NCI-H1930 (cell line): Measurements from ENCODE around the gene FRMD5.
A peak's percentile ranks its signal among the peaks of the same experiment; 100 is the strongest.

Source experiments
- DNase-seq, 2 experiments: peaks; one replicate each; lab custom pipeline; 2025; lab: John Stamatoyannopoulos, UW

The FRMD5 gene

DNA sequence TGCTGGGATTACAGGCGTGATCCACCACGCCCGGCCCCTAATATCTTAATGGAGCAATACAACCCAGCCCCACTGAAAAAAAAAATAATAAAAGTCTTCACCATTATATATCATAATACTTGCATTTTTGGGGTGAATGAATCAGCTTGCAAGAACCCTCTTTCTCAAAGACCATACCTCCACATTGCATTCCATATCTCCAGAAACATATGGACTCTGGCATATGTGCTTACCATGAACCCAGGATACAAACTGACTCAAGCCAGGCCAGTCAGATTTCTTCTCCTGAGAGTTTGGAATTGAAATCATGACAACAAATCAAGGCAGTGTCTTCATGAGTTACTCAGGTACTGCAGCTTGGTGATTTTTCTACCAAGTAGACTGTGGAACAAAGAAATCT lies 101.2 kb downstream of the FRMD5 start:
- no peak for DNase-seq

GRCh38 chr15:44092221-44092620 lies 102.8 kb downstream of the FRMD5 start:
- no peak for DNase-seq

GRCh38 chr15:44087578-44088465 lies 107.2 kb downstream of the FRMD5 start:
- DNase-seq, result no peak

GRCh38 chr15:44084770-44085169 lies 110.3 kb downstream of the FRMD5 start:
- DNase-seq, result no peak

- no peak for DNase-seq
Observed at GRCh38 chr15:44084171-44084570, 110.9 kb downstream of the FRMD5 start.

- DNase-seq, result peak in 1 of 2 experiments; percentile 35
Observed at GRCh38 chr15:44082558-44083157, 112.4 kb downstream of the FRMD5 start.

DNA sequence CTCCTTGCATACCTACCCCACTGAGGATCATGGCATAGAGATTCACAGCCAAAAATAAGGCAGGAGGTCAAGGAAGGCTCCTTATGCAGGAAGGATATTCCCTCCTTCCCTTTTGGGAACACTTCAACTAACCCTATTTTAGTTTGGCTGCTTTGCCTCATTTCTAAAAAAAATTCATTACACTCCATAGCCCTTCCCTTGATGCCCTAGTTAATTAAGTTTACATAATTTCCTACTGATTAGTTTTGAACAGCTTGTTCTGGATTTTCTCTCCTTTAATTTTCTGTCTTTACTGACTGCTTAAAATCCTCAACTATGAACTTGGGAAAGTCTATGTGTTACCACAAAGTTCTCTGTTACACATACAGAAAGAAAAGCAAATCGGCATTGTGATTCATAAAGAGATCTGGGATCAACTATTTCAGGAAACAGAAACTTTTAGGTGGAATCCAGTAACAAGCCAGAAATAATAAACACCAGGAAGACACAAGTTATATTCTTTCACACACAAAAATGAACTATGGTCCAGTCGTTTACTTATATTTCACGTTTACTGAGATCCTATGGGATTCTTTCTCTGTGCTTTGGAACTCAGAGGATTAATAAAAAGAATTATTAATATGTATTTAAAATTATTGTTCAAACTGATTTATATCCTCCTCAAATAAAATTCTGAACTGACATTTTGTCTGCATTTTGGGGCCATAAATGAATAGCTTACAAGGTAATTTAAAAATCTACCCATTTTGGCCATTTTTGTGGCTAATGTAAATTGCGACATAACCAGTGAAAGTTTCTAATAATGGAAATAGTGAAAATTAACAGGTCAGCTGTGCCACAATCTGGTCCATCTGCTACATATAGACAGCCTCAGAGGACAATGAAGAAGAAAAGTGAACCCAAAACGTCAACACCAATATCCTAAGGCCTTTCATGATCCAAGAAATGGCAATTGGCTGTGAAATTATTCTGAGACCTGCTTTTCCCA lies 113.8 kb downstream of the FRMD5 start:
- no peak for DNase-seq

DNA sequence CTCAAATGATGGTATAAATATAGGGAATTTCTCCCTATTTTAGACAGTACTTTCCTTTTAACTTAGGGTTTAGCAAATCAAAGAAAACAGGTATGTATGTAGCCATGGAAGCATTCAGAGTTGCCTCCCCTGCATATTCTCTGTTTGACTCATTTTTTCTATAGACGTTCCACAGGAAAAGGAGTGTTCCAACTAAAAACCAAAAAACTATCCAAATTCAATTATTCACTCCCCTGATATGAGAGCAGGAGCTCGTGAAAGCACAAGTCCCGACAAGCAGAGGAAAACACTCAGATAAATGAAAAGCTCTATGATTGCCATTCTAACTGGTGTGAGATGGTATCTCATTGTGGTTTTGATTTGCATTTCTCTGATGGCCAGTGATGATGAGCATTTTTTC lies 119.5 kb downstream of the FRMD5 start:
- no peak for DNase-seq

- DNase-seq, result no peak
Observed at GRCh38 chr15:44069489-44069888, 125.6 kb downstream of the FRMD5 start.

- DNase-seq, result no peak
Observed at GRCh38 chr15:44068347-44068746, 126.7 kb downstream of the FRMD5 start.

GRCh38 chr15:44066211-44066827 lies 128.8 kb downstream of the FRMD5 start:
- peak in 1 of 2 experiments; percentile 38 for DNase-seq

- DNase-seq, result no peak
Observed at GRCh38 chr15:44064706-44065105, 130.4 kb downstream of the FRMD5 start.

GRCh38 chr15:44058126-44058525 lies 136.9 kb downstream of the FRMD5 start:
- no peak for DNase-seq

DNA sequence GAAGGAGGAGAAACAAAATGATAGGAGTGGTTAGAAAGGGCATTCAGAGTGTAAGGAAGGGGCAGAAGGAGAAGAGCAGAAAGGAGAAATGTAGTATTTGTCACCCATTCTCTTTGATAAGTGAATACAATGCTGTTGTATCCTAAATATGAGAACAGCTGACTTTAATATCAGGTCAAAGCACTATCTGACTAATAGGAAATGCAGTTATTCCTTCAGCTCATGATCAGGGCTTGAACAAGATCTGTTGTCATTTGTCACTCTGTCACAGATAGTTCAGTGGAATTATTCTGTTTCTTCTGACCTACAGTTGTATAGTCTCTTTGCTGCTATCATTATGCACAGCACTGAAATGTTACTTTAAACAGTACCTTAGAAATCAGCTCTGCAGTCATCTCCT lies 149.4 kb downstream of the FRMD5 start:
- DNase-seq, result no peak

GRCh38 chr15:44045217-44045616 lies 149.9 kb downstream of the FRMD5 start:
- no peak for DNase-seq

DNA sequence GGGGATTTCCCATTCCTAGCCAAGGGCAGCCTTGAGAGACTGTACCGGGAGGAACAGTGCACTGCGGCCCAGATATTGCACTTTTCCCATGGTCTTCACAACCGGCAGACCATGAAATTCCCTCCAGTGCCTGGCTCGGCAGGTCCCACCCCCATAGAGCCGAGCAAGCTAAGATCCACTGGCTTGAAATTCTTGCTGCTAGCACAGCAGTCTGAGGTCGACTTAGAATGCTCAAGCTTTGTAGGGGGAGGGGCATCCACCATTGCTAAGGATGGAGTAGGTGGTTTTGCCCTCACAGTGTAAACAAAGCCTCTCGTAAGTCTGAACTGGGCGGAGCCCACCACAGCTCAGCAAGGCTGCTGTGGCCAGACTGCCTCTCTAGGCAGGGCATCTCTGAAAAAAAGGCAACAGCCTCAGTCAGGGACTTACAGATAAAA lies 156.3 kb downstream of the FRMD5 start:
- DNase-seq, result no peak

DNA sequence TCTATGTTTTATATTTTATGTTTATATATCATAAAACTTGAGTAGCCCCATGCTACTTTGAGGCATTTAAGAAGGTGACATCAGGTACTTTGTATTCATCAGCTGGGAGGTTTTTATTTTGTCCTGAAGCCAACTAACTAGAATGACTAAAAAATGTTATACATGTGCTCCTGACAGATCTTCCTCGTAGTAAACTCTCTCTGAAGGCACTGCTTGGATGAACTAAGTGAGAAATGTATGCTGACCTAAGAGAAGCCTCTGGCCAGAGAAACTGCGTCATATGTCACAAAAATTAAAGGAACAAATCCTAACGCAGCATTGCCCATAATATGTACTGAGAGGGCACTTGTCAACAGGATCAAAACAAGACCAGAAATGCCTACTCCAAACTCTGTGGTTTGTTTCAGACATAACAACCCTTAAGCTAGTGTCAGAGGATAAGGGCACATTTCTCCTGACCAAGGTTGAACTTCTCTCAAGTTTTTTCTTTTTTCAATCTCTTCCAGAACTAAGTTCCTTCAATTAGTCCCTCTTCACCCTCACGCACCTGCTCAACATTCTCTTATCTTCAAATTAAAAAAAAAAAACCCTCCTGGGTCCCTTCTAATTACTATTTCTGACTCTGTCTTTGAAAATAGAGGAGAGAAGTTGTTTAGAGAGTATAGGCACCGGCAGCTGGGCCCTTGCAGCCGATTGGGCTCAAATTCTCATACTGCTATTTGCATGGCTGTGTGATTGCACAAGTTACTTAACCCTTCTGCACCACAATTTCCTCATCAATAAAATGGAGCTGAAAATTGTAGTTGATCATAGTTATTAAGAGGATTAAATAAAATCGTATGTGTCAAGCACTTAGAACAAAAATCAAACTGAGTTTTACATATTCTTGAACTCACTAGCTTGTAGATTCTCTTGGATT lies 159.0 kb downstream of the FRMD5 start:
- no peak for DNase-seq

DNA sequence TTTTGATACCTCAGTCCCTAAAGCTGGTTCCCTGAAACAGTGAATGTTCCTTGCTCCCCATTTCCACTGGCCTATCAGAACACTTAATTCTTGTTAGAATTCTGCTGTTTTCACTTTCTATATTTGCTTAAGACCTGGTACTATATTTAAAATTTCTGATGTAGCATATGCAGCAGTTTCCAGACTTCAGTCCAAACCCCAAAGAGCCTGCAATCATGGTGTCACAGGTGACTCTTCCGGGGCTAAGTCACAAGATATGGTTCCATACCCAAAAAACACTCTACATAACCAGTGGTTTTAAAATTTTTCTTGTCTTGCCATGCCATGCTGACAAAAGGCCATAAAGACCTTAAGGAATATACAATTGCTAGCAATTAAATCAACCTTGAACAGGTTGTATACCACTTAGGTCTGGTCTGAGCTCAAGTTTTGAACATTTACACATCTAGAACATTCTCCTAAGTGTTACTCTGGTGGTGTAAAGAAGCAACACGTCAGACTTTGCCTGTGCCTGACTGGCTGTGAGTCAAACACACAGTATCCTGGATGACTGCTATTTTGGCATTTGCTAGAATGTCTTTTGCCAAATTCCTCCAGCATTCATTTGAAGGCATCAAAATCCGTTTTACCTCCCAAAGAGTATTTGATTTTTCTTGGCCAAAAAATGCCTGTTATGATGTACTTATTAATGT lies 160.0 kb downstream of the FRMD5 start:
- no peak for DNase-seq

- DNase-seq, result no peak
Observed at GRCh38 chr15:44034334-44034733, 160.7 kb downstream of the FRMD5 start.

DNA sequence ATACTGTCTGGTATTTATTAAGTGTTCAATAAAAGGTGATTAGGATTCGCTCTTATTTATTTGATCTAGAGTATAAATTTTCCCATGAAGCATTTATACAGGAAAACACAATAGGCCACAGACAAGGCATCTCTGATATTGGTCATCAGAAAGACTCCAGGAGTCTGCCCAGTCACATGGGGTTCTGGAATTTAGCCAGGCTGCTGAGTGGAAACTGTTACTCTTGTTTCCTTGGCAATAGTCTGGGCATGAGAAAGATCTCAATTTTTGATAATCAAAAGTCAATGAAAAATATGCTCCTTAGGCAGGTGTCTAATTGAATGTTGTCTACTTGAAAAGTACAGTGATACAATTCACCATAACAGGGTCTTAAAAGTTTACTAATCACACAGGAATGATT lies 161.2 kb downstream of the FRMD5 start:
- no peak for DNase-seq
